Panc1 (cell line): ENCODE data around the gene EDEM1. TPM values are rescaled to one million over a fixed set of nuclear protein-coding genes. Genes with fewer than 3 reads are reported as not detected.

Source experiments
- ATAC-seq: fragments of 200-7000 bp; cut with Tn5 transposase; 2 replicates; pipeline ENCODE4 v1.9.1; 2020; ENCODE audit warnings: mild to moderate bottlenecking, moderate library complexity
- BruUV-seq: library from RNA; stranded (reverse); fragments of 400-500 nt; replicated peaks from 2 replicates; lab custom pipeline; 2021; lab: Mats Ljungman, UMichigan
- CTCF ChIA-PET: fragments of 300-600 bp; sonication (Branson Sonifier 250); formaldehyde crosslinking; loops from one replicate; lab custom pipeline; 2022; ENCODE audit warnings: antibody characterized with exemption; lab: Charles Lee
- POLR2A ChIA-PET: fragments of 300-600 bp; sonication (Branson Sonifier 250); formaldehyde crosslinking; loops from one replicate; lab custom pipeline; 2022; ENCODE audit warnings: antibody characterized with exemption; lab: Charles Lee
- DNase-seq: peaks from one replicate; pipeline ENCODE4 v3.0.0-alpha.2; 2010; ENCODE audit warnings: low read depth, low spot score
- H3K27ac ChIP-seq: 2 replicates; pipeline ENCODE4 v1.5.1; 2011; ENCODE audit warnings: mild to moderate bottlenecking, low read length, inconsistent platforms
- H3K27me3 ChIP-seq: fragments of 200-500 bp; sonication (Bioruptor generic); 2 replicates; pipeline ENCODE4 v1.6.0; 2014; ENCODE audit warnings: low read length, inconsistent platforms; ENCODE audit not compliant: control insufficient read depth, insufficient read depth
- H3K36me3 ChIP-seq: fragments of 200-500 bp; sonication (Bioruptor generic); 2 replicates; pipeline ENCODE4 v1.5.1; 2014; ENCODE audit warnings: inconsistent platforms, mild to moderate bottlenecking, low read length, moderate library complexity; ENCODE audit not compliant: control insufficient read depth, insufficient read depth
- H3K4me1 ChIP-seq: 2 replicates; pipeline ENCODE4 v1.5.1; 2011; ENCODE audit warnings: inconsistent platforms, mild to moderate bottlenecking, low read length, moderate library complexity; ENCODE audit not compliant: control insufficient read depth, insufficient read depth
- H3K4me3 ChIP-seq, 2 experiments: 2 replicates each; pipeline ENCODE4 v1.5.1; 2011 to 2012; ENCODE audit warnings: low read depth in 2 of 2, low read length in 2 of 2, mild to moderate bottlenecking in 2 of 2, inconsistent platforms in 1 of 2, moderate library complexity in 1 of 2
- H3K9me3 ChIP-seq: fragments of 200-500 bp; sonication (Bioruptor generic); 2 replicates; pipeline ENCODE4 v1.5.1; 2014; ENCODE audit warnings: low read depth, mild to moderate bottlenecking, inconsistent platforms, low read length, moderate library complexity; ENCODE audit not compliant: control insufficient read depth, insufficient read depth
- CTCF ChIP-seq: fragments of 450-650 bp; IDR thresholded peaks from 2 replicates; pipeline ENCODE4 v1.5.1; 2017; ENCODE audit warnings: mild to moderate bottlenecking
- POLR2AphosphoS5 ChIP-seq: IDR thresholded peaks from 2 replicates; pipeline ENCODE4 v1.6.1; 2012; ENCODE audit warnings: mild to moderate bottlenecking, low read depth, low read length, moderate library complexity
- REST ChIP-seq, 2 experiments: IDR thresholded peaks; 2 replicates each; pipeline ENCODE4 v1.6.1; 2011 to 2012; ENCODE audit warnings: low read depth in 2 of 2, control low read depth in 1 of 2, low read length in 1 of 2, mild to moderate bottlenecking in 1 of 2, moderate library complexity in 1 of 2; ENCODE audit not compliant: insufficient read depth in 1 of 2
- SIN3A ChIP-seq: IDR thresholded peaks from 2 replicates; pipeline ENCODE4 v1.6.1; 2012; ENCODE audit warnings: low read depth, mild to moderate bottlenecking, low read length, moderate library complexity, borderline replicate concordance; ENCODE audit not compliant: insufficient read depth
- TCF7L2 ChIP-seq: IDR thresholded peaks from 2 replicates; pipeline ENCODE4 v1.6.1; 2011; ENCODE audit warnings: mild to moderate bottlenecking, low read depth, low read length, inconsistent platforms
- in situ Hi-C: cut with HindIII; loops from 2 replicates; pipeline ENCODE4 v1.10.0; 2016; ENCODE audit warnings: low sequenced_read_pairs, low pct_unique_long_range_greater_than_20kb
- intact Hi-C: fragments of 100-400 bp; cut with micrococcal nuclease; formaldehyde crosslinking; loops from one replicate; pipeline ENCODE4 v1.10.0; 2022; ENCODE audit not compliant: unreplicated experiment
- total RNA-seq: library from RNA; stranded (reverse); gene quantifications from one replicate; pipeline ENCODE4 v1.2.1, GENCODE V29; 2021; ENCODE audit not compliant: unreplicated experiment

Gene EDEM1
- total RNA-seq, 1 experiment from 2014 or later, result 44.6 TPM

- no TSS peak for BruUV-seq
- no peaks in the 10 kb centered on the region for H3K9me3 ChIP-seq
- H3K4me1 ChIP-seq, result peaks cover 7% of the 10 kb centered on the region; the same call in 1 of the 2 replicates
- no peak overlapping the region for H3K27ac ChIP-seq
- ChIA-PET POLR2A (no interaction called here), CTCF (no interaction called here)
- H3K27me3 ChIP-seq, result no peaks in the 10 kb centered on the region
- DNase-seq (no peak), ATAC-seq (no peak)
- intact Hi-C loops (loop anchor here (10.0 kb wide), 1 partner anchor 60 kb away; the partner anchor contains the start of gene ARL8B), in situ Hi-C loops (no loop called here)
- TF ChIP-seq SIN3A (no peak), REST (IDR thresholded peaks at IDR 0.05; ENCODE audit: insufficient read depth in 1 of 2, low read depth in 2 of 2, low read length in 1 of 2) (no peak), POLR2AphosphoS5 (no peak), TCF7L2 (no peak), CTCF (no peak)
- H3K36me3 ChIP-seq, result peaks cover 2% of the 10 kb centered on the region
- no peak overlapping the region for H3K4me3 ChIP-seq
These were observed 2.3 kb upstream of the EDEM1 start for GRCh38 chr3:5185093-5185673.

- POLR2A ChIA-PET, result no interaction called here
- ATAC-seq, result no peak
- no peak for DNase-seq
- no peaks in the 10 kb centered on the region for H3K9me3 ChIP-seq
- H3K36me3 ChIP-seq, result peaks cover 2% of the 10 kb centered on the region; the same call in 1 of the 2 replicates
- intact Hi-C loops (loop anchor here (10.0 kb wide), 1 partner anchor 61 kb away; the partner anchor contains the start of gene ARL8B), in situ Hi-C loops (no loop called here)
- BruUV-seq, result no TSS peak
- peaks cover 9% of the 10 kb centered on the region; the same call in 1 of the 2 replicates for H3K4me1 ChIP-seq
- no peaks in the 10 kb centered on the region for H3K27me3 ChIP-seq
- TF ChIP-seq TCF7L2 (no peak), SIN3A (no peak), POLR2AphosphoS5 (no peak), CTCF (no peak), REST (IDR thresholded peaks at IDR 0.05; ENCODE audit: insufficient read depth in 1 of 2, low read depth in 2 of 2, low read length in 1 of 2) (no peak)
- H3K4me3 ChIP-seq, result peak overlapping the region; percentile 56 to 76
- CTCF ChIA-PET, result no interaction called here
- peak overlapping the region; percentile 88 for H3K27ac ChIP-seq
These were observed 1.2 kb upstream of the EDEM1 start for GRCh38 chr3:5186089-5186857.
